ENCODE measurements around the gene ARL9.
"Not testable (repeated sequence)": the region's sequence is repeated elsewhere in the genome, so short reads cannot be mapped to it uniquely, and the experiment has no call there.

ARL9 gene, protein sequence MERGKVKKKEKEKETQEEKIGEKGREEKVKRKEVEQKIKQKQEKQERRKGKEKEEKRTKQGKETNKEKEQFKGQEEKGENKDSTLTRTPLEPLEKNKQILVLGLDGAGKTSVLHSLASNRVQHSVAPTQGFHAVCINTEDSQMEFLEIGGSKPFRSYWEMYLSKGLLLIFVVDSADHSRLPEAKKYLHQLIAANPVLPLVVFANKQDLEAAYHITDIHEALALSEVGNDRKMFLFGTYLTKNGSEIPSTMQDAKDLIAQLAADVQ

GRCh38 chr4:56505269-56506130 lies at the start of gene ARL9:
ARL9 (plus strand) TSS chr4:56505791; CDS start chr4:56505863, 72 bp downstream.
- peak; percentile 79 for DNase-seq (ENCODE audit: low spot score)

- DNase-seq (ENCODE audit: low spot score): no peak
These were observed 45.5 kb upstream of the ARL9 start for GRCh38 chr4:56460085-56460484.

GRCh38 chr4:56462157-56462556 lies 43.4 kb upstream of the ARL9 start:
- DNase-seq (ENCODE audit: low spot score): no peak

- DNase-seq (ENCODE audit: low spot score): no peak
These were observed 41.9 kb upstream of the ARL9 start for GRCh38 chr4:56463711-56464110.

GRCh38 chr4:56464581-56464980 lies 41.0 kb upstream of the ARL9 start:
- DNase-seq (ENCODE audit: low spot score): no peak

DNA sequence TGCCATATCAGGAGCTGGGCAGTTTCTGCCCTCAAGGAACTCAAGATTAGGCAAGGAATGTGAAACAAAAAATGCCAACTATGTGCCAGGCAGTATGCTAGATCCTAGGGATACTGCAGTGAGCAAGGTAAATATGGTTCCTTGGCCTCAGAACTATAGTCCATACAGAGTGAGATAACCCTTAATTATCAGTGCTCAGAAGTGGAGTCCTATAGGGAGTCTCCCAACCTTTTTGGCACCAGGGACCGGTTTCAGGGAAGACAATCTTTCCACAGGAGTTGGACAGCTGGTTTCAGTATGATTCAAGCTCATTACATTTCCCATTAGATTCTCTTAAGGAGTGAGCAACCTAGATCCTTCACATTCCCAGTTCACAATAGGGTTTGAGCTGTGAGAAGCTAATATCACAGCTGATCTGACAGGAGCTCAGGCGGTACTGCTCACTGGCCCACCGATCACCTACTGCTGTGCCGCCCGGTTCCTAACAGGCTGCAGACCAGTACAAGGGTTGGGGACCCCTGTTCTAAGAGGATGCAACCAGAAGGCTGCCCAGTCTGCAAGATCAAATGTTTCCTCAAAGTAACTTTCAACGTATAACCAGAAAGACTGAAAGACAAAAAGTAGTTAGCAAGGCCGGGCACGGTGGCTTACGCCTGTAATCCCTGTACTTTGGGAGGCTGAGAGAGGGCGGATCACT lies 39.8 kb upstream of the ARL9 start:
- DNase-seq (ENCODE audit: low spot score): no peak

- not testable (repeated sequence) for DNase-seq (ENCODE audit: low spot score)
These were observed 39.3 kb upstream of the ARL9 start for GRCh38 chr4:56466296-56466761.

DNA sequence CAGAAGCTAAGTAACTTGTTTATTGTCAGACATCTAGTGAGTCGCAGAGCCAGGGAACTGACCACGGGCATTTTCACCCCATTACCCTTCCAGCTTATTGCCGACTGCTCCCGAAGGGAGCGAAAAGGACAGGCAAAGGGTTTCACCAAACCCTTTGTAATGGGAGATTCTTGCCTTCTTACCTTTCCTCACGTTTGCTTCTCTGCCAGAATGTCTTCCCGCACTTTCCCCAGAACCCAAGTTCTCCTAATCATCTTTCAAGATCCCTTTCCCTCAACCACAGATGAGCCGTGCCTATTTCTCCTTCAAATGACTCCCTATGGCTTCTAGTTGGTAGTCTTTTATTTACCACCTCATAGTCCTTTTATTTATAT lies 38.7 kb upstream of the ARL9 start:
- DNase-seq (ENCODE audit: low spot score): no peak

DNA sequence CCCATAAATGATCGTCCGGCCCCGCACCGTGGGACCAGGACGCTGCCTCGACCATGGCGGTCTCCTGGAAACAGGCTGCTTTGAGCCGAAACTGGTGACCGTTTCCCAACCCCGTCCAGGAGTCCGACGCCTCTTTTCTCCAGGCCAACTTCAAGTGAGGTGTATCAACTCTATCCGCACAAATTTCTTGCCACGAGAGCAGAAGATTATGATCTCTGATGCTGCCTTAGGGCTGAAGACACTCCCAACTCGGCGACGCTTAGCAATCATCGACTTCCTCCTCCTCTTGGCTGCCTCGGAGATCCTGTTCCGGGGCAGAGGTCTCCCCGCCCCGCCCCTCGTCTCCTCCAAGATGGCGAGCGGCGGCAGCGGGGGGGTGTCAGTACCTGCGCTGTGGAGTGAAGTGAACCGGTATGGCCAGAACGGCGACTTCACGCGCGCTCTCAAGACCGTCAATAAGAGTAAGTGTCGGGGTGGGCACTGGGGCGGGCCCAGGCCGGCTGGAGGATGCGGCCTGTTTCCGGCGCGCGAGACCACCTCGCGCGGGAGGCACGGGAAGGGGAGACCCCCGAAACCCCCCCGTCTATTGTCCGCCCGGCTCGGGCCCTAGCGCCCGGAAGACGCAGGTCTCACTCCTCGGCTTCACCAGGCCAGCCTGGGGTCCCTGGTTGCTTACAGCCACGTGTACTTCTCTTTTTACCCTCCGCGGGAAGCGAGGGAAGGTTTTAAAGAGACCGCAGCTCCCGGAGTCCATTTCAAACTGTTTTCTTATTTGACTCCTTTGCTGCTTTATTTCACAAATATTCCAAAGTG lies 38.1 kb upstream of the ARL9 start, which contains the start of gene SRP72:
Gene SRP72 (plus strand): TSS at position 334 of the 813 bp plus-strand sequence. CDS start 19 bp downstream, at position 353.
- DNase-seq (ENCODE audit: low spot score): peak; percentile 90

DNA sequence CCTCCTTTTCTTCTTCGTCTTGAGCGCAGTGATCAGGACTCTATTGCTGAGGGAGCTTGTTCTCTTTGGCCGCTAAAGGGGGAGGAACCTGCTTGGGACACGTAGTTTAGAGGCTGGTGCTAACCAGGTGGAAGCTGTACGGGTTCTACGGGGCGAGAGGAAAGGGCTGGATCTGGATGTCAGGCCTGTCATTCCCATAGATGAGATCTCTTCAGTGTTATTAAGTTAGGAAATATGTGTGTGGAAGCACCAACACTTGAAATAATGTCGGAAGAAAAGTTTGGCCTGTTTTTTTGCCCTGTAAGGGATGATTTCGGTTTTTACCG lies 37.5 kb upstream of the ARL9 start:
- DNase-seq (ENCODE audit: low spot score): no peak

DNA sequence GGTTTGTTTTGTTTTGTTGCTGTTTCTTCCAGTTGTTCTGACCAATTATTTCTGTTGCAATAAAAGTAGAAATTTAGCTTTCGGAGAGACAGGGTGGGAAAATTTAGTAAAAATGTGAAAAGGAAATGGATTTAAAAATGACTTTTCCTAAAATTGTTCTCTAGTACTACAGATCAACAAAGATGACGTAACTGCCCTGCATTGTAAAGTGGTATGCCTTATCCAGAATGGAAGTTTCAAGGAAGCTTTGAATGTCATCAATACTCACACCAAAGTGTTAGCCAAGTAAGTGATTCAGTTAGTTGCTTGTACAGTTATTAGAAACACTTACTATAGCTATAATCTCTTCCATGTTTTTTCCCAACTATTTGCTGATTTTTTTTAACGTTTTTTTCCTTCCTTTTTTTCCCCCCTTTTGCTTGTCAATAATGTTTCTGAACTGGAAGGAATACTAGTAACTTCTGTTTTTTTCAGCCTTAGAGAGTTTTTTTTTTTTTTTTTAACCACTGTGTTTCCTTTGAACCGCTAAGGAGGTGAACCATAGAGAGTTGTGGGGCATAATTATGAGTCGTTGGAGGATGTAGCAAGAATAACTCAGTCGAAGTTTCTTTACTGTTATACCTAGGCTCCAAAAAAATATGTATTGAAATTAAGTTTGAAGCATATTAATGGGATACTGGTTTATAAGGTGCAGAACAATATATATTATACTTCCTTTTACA lies 35.9 kb upstream of the ARL9 start:
- DNase-seq (ENCODE audit: low spot score): no peak

GRCh38 chr4:56475917-56476316 lies 29.7 kb upstream of the ARL9 start:
- DNase-seq (ENCODE audit: low spot score): no peak

GRCh38 chr4:56477192-56477702 lies 28.3 kb upstream of the ARL9 start:
- DNase-seq (ENCODE audit: low spot score): no peak

DNA sequence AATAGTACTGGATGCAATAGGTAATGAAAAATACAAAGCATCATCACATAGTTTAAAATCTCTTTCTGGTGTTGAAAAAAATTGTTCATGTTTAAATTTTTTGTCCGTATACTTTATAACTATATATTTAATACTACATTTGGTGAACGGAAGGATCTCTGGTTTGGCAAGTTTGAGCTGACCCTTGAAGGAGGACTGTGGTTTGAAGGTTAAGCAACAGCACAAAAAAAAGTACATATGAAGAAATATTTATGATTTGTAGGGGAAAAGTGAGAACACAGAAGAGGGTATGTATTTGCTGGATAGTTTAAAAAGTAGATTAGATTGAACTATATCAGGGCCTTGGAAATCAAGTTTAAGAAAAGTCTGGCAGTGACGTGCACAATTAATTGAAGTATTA lies 24.9 kb upstream of the ARL9 start:
- no peak for DNase-seq (ENCODE audit: low spot score)

- no peak for DNase-seq (ENCODE audit: low spot score)
These were observed 9.3 kb upstream of the ARL9 start for GRCh38 chr4:56496241-56496640.

- DNase-seq (ENCODE audit: low spot score): no peak
These were observed 5.5 kb downstream of the ARL9 start for GRCh38 chr4:56511098-56511497.

DNA sequence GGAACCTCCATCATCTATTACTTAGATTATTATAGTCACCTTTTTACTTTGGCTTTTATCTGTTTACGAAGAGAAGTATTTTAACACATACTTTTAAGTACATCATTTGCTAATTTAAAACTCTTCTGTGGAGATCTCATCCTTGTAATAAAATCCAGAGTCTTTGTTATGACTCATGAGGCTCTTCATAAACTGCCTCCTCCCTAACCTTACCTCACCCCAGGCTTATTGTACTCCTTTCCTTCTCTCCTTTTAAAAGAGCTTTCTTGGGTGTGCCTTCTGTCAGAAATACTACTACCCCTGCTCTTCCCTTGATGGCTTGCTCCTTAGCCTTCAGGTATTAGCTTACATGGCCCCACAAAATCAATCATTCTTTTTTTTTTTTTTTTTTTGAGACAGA lies 6.6 kb downstream of the ARL9 start:
- DNase-seq (ENCODE audit: low spot score): no peak

GRCh38 chr4:56513517-56513916 lies 7.9 kb downstream of the ARL9 start:
- DNase-seq (ENCODE audit: low spot score): no peak

DNA sequence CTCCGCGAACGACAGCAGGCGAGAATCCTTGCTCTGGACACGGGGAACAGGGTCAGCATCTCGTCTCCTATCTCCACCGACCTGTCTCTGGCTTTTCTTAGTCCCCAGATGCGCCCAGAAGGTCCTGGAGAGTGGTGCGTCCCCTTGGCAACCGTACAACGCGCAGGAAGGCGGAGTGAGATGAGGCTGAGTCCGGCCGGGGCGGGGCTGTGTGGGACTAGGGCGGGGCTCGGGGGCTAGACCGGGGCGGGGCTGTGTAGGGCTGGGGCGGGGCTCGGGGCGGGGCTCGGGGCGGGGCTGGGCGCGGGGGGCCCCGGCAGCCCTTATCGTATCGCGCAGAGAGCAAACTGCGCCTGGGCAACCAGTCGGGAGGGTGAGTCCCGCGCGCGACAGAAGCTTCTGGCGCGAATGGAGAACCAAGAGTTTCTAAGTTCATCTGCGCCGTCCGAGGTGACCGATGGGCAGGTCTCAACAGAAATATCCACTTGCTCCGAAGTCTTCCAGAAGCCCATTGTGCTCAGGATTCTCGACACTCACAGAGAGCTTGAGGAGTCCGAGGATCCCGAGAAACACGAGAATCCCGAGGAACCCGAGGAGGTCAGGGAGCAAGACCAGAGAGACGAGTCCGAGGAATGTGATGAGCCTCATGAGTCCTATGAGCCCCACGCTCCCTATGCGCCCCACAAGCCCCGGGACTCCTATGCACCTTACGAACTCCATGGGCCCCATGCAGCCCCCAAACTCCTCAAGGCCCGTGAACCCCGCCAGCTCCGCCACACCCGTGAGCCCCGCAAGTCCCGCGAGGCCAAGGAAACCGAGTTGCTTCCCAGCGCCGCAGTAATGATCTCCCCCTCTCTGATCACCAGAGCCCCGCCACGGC lies 24.9 kb downstream of the ARL9 start:
- peak; percentile 84 for DNase-seq (ENCODE audit: low spot score)
